Colonic mucosa (tissue), 4 donors: ENCODE data around the gene ZNF653. TPM values are rescaled to one million over a fixed set of nuclear protein-coding genes. Genes with fewer than 3 reads are reported as not detected.

Experiments used
- DNase-seq: peaks from one replicate; pipeline ENCODE4 v3.0.0-alpha.2; 2020
- H3K27ac ChIP-seq: fragments of 200-600 bp; one replicate; pipeline ENCODE4 v1.8.0; 2021
- H3K27me3 ChIP-seq: fragments of 200-600 bp; one replicate; pipeline ENCODE4 v1.8.0; 2021
- H3K36me3 ChIP-seq: fragments of 200-600 bp; one replicate; pipeline ENCODE4 v1.8.0; 2021
- H3K4me1 ChIP-seq: fragments of 200-600 bp; one replicate; pipeline ENCODE4 v1.8.0; 2021; ENCODE audit warnings: mild to moderate bottlenecking
- H3K4me3 ChIP-seq: fragments of 200-600 bp; one replicate; pipeline ENCODE4 v1.8.0; 2021
- H3K9ac ChIP-seq, 2 donors: one replicate each; pipeline ENCODE4 v1.7.0; 2013; ENCODE audit warnings: control low read depth in 2 of 2, low read depth in 2 of 2, low read length in 2 of 2
- H3K9me3 ChIP-seq: fragments of 200-600 bp; one replicate; pipeline ENCODE4 v1.8.0; 2021
- intact Hi-C: fragments of 100-400 bp; cut with DNase I; formaldehyde crosslinking; loops from one replicate; pipeline ENCODE4 v1.14.1; 2022
- total RNA-seq, 2 donors: library from RNA; stranded (reverse); fragmentation: NEBNext Ultra II Directional in 1 of 2; extraction: Animal tissue kit (Norgen Biotek cat#: 25700) in 1 of 2; gene quantifications; one replicate each; pipeline ENCODE4 v1.2.1, GENCODE V29; 2021
- TF ChIP-seq, protein P1 (sequence below): fragments of 200-600 bp; IDR thresholded peaks from one replicate; pipeline ENCODE4 v1.8.0; 2022; ENCODE audit warnings: antibody characterized with exemption, mild to moderate bottlenecking
- donor health status: healthy.
- donor health status: DM: no; HTN: no; CAD: no.
- donor health status: DM: no; HTN: no; CAD: no.

The ZNF653 gene
- total RNA-seq, 2 donors from 2014 or later = 10.6 to 14.2 TPM

DNA sequence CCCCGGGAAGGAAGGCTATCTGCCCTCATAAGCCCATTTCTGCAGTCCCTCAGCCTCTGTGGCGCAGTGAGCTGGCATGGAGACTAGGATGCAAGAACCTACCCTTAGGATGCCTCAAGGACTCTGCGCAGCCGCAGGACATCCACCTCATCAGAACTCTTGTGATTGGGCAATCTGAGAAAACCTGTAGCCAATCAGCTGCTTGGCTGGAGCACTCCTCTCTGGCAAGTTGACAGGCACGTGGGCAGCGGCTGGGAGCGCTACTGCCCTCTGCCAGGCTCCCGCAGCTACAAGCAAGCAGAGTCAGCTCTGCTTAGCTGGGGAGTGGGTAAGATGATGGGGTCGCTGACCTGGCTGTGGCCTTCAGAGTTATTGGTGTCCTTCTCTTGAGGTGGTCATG, 24.8 kb upstream of the ZNF653 start:
- peak; percentile 79 for DNase-seq
- TF ChIP-seq, protein P1, sequence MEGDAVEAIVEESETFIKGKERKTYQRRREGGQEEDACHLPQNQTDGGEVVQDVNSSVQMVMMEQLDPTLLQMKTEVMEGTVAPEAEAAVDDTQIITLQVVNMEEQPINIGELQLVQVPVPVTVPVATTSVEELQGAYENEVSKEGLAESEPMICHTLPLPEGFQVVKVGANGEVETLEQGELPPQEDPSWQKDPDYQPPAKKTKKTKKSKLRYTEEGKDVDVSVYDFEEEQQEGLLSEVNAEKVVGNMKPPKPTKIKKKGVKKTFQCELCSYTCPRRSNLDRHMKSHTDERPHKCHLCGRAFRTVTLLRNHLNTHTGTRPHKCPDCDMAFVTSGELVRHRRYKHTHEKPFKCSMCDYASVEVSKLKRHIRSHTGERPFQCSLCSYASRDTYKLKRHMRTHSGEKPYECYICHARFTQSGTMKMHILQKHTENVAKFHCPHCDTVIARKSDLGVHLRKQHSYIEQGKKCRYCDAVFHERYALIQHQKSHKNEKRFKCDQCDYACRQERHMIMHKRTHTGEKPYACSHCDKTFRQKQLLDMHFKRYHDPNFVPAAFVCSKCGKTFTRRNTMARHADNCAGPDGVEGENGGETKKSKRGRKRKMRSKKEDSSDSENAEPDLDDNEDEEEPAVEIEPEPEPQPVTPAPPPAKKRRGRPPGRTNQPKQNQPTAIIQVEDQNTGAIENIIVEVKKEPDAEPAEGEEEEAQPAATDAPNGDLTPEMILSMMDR = no peak

DNA sequence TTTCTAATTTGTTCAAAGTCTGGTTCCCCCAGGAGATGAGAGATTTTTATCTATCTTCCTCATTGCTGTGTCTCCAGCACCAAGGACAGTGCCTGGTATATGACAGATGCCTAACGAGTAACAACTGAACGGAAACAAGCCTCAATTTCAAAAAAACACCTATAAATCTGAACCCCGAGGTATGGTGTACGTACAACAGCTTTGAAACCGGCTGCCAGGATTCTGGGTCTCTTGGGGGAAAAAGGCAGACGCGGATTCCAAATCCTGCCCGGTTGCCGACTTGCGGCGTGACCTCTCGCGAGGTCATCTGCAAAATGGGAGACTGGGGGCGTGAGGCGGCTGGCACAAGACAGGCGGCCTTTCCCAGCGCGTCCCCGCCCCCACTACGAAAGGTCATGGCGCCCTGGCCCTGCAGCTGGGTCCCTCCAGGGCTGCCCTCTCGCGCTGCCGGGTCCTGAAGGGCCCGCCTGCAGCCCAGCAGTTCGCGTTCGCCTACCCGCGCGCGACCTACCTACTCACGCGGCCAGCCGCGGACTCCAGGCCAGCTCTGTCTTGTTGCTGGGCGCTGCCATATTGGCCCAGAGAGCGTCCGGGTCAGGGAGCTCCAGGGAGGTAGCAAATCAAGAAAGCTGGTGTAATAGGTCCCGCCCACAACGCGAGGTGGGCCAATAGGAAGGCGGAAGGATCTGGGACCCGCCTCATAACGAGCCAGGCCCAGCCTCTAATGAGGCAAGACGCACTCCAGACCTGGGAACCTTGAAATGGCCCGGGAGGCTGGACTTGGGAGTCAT, 23.1 kb upstream of the ZNF653 start, which contains the start of gene ECSIT:
ECSIT (minus strand) TSS at position 584 of the 791 bp plus-strand sequence. CDS start 9,964 bp downstream, outside the sequence.
- TF ChIP-seq, protein P1 = no peak
- intact Hi-C loops = no loop called here
- Histone ChIP-seq H3K27ac (peak within 1 kb of the TSS; percentile 85), H3K36me3 (no peaks in the 10 kb centered on the region), H3K4me3 (peak within 1 kb of the TSS; percentile 88), H3K4me1 (peaks cover 10% of the 10 kb centered on the region), H3K27me3 (no peaks in the 10 kb centered on the region), H3K9me3 (no peaks in the 10 kb centered on the region), H3K9ac (peak within 1 kb of the TSS; percentile 80 to 84)
- peak; percentile 99 for DNase-seq

More for the DNA sequence above, 24.8 kb upstream of the ZNF653 start:
- Histone ChIP-seq H3K27me3 (no peaks in the 10 kb centered on the region), H3K27ac (no peak overlapping the region), H3K9me3 (no peaks in the 10 kb centered on the region), H3K36me3 (no peaks in the 10 kb centered on the region), H3K4me3 (no peak overlapping the region), H3K4me1 (peaks cover 10% of the 10 kb centered on the region), H3K9ac (no peak overlapping the region)
- intact Hi-C loops = no loop called here

DNA sequence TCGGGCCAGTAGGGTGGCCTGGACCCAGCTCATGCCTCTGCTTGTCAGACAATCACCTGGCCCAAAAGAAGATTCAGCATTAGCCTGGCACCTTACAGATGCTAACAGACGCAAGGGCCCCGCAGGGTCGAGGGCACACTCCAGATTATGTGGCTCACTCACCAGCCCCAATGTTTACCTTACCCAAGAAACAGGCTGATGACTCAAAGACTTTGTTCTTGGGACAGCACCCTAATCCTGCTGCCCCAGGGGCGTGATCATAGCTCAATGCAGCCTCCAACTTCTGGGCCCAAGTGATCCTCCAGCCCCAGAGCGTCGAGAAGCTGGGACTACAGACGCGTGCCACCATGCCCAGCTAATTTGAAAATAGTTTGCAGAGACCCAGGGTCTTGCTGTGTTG, 13.5 kb upstream of the ZNF653 start:
- intact Hi-C loops = no loop called here
- H3K27me3 ChIP-seq = no peaks in the 10 kb centered on the region
- H3K4me3 ChIP-seq = no peak overlapping the region
- DNase-seq = no peak
- TF ChIP-seq, protein P1 = no peak
- H3K9ac ChIP-seq = no peak overlapping the region
- no peaks in the 10 kb centered on the region for H3K36me3 ChIP-seq
- no peak overlapping the region for H3K27ac ChIP-seq
- no peaks in the 10 kb centered on the region for H3K9me3 ChIP-seq
- no peaks in the 10 kb centered on the region for H3K4me1 ChIP-seq

DNA sequence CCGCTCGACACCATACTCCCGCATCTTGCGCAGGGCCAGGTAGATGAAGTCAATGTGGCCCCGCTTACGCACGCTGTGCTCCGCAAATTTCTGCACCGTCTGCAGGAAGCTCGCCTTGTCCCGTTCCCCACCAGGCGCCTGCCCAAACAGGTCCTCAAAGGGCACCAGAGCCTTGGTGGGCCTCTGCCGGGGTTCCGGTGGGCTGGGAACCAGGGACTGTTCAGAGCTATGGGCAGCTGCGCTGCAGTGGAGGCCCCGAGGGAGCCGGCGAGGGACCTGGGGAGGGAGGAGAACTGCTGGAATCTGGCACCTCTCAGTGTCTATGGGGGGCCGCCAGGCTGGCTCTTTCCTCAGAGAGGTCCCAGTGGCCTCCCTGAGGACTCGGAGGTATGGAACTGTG, 8.3 kb upstream of the ZNF653 start:
- TF ChIP-seq, protein P1 = no peak
- Histone ChIP-seq H3K36me3 (no peaks in the 10 kb centered on the region), H3K27ac (no peak overlapping the region), H3K4me1 (no peaks in the 10 kb centered on the region), H3K27me3 (no peaks in the 10 kb centered on the region), H3K9me3 (no peaks in the 10 kb centered on the region), H3K4me3 (no peak overlapping the region), H3K9ac (no peak overlapping the region)
- DNase-seq = no peak
- intact Hi-C loops = no loop called here

DNA sequence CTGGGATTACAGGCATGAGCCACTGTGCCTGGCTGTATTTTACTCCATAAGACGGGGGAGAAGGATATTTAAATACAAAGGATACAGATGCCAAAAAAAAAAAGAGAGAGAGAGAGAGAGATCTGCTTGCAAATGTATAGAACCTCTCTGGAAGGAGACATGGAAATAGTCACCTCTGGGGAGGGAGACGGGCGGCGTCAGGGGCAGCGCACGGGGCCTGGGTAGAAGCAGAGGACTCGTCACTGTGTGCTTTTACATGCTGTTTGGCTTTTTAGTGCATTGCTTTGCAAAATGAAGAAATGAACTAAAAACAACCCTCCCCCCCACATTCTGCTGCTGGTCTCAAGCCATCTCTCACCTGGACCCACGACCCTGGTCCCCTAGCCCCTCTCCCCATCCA, 4.8 kb upstream of the ZNF653 start:
- Histone ChIP-seq H3K4me3 (no peak overlapping the region), H3K9ac (no peak overlapping the region), H3K27ac (no peak overlapping the region), H3K27me3 (no peaks in the 10 kb centered on the region), H3K4me1 (no peaks in the 10 kb centered on the region), H3K36me3 (no peaks in the 10 kb centered on the region), H3K9me3 (no peaks in the 10 kb centered on the region)
- DNase-seq = no peak
- TF ChIP-seq, protein P1 = no peak
- intact Hi-C loops = no loop called here
